Neutrophil (primary cell): ENCODE results near the gene APIP.
"Not testable (repeated sequence)": the region's sequence is repeated elsewhere in the genome, so short reads cannot be mapped to it uniquely, and the experiment has no call there.

Experiments
- H3K27ac ChIP-seq: fragments of 200-600 bp; sonication (generic); 2 replicates; pipeline ENCODE4 v1.5.1; 2016; ENCODE audit warnings: mild to moderate bottlenecking, moderate library complexity
- H3K27me3 ChIP-seq: fragments of 200-600 bp; sonication (generic); 2 replicates; pipeline ENCODE4 v1.6.0; 2016; ENCODE audit warnings: mild to moderate bottlenecking
- H3K36me3 ChIP-seq: fragments of 200-600 bp; sonication (generic); 2 replicates; pipeline ENCODE4 v1.5.1; 2017
- H3K4me1 ChIP-seq, 2 experiments: fragments of 200-600 bp in 1 of 2; sonication (generic) in 1 of 2; 1 replicate in 1 of 2; 2 replicates in 1 of 2; pipeline versions ENCODE4 v1.5.1 to v1.6.1; 2013 to 2016; ENCODE audit warnings: low read depth in 1 of 2, low read length in 1 of 2, mild to moderate bottlenecking in 1 of 2, moderate library complexity in 1 of 2; ENCODE audit not compliant: control insufficient read depth in 1 of 2, insufficient read depth in 1 of 2
- H3K4me3 ChIP-seq, 2 experiments: fragments of 200-600 bp in 1 of 2; sonication (generic) in 1 of 2; 1 replicate in 1 of 2; 2 replicates in 1 of 2; pipeline ENCODE4 v1.5.1; 2013 to 2016; ENCODE audit warnings: low read depth in 1 of 2, low read length in 1 of 2, mild to moderate bottlenecking in 1 of 2, moderate library complexity in 1 of 2
- H3K9me3 ChIP-seq: fragments of 200-600 bp; sonication (generic); 2 replicates; pipeline ENCODE4 v1.5.1; 2016
- CTCF ChIP-seq: fragments of 200-600 bp; sonication (generic); IDR thresholded peaks from 2 replicates; pipeline ENCODE4 v1.5.1; 2016; ENCODE audit warnings: antibody characterized with exemption

The APIP gene

GRCh38 chr11:34904421-34904955 is 11.7 kb downstream of the APIP start:
- Histone ChIP-seq H3K27ac (no peak overlapping the region), H3K27me3 (no peaks in the 10 kb centered on the region), H3K36me3 (no peaks in the 10 kb centered on the region), H3K4me3 (no peak overlapping the region), H3K4me1 (peaks cover 2 to 16% of the 10 kb centered on the region in 2 experiments), H3K9me3 (peaks cover 13% of the 10 kb centered on the region)
- TF ChIP-seq CTCF, result no peak

- H3K27me3 ChIP-seq, result no peaks in the 10 kb centered on the region
- TF ChIP-seq CTCF, result no peak
- peaks cover 23% of the 10 kb centered on the region for H3K9me3 ChIP-seq
- H3K4me3 ChIP-seq, result no peak overlapping the region
- no peak overlapping the region for H3K27ac ChIP-seq
- H3K4me1 ChIP-seq, result peaks cover 0 to 10% of the 10 kb centered on the region in 2 experiments
- peaks cover 2% of the 10 kb centered on the region for H3K36me3 ChIP-seq
These were observed 16.6 kb downstream of the APIP start for GRCh38 chr11:34899633-34900016.

- Histone ChIP-seq H3K27me3 (no peaks in the 10 kb centered on the region), H3K9me3 (peaks cover 23% of the 10 kb centered on the region), H3K27ac (no peak overlapping the region), H3K4me1 (peaks cover 0 to under 1% of the 10 kb centered on the region in 2 experiments), H3K36me3 (peaks cover 4% of the 10 kb centered on the region), H3K4me3 (no peak overlapping the region)
- no peak for TF ChIP-seq CTCF
These were observed 17.7 kb downstream of the APIP start for GRCh38 chr11:34898474-34898873.

GRCh38 chr11:34897171-34897870 is 18.9 kb downstream of the APIP start:
- H3K4me3 ChIP-seq, result no peak overlapping the region
- TF ChIP-seq CTCF, result no peak
- peaks cover 23% of the 10 kb centered on the region for H3K9me3 ChIP-seq
- H3K27ac ChIP-seq, result no peak overlapping the region
- H3K4me1 ChIP-seq, result no peaks in the 10 kb centered on the region
- peaks cover 4% of the 10 kb centered on the region for H3K36me3 ChIP-seq
- no peaks in the 10 kb centered on the region for H3K27me3 ChIP-seq

GRCh38 chr11:34896191-34896590 is 20.0 kb downstream of the APIP start:
- not testable (repeated sequence) for H3K4me1 ChIP-seq, H3K27ac ChIP-seq, H3K27me3 ChIP-seq, H3K4me3 ChIP-seq
- H3K36me3 ChIP-seq, result peaks cover 11% of the 10 kb centered on the region
- H3K9me3 ChIP-seq, result peaks cover 23% of the 10 kb centered on the region

- H3K27me3 ChIP-seq, result no peaks in the 10 kb centered on the region
- H3K4me3 ChIP-seq, result no peak overlapping the region
- peaks cover 2% of the 10 kb centered on the region for H3K9me3 ChIP-seq
- no peak for TF ChIP-seq CTCF
- peaks cover 11% of the 10 kb centered on the region for H3K36me3 ChIP-seq
- no peak overlapping the region for H3K27ac ChIP-seq
- H3K4me1 ChIP-seq, result no peaks in the 10 kb centered on the region
These were observed 22.8 kb downstream of the APIP start for GRCh38 chr11:34893416-34893815.
